Tibial artery (tissue), 4 donors: ENCODE measurements around the gene CBARP.

Experiments used
- DNase-seq, 2 donors: peaks; one replicate each; pipeline ENCODE4 v3.0.0-alpha.2; 2019
- H3K27ac ChIP-seq, 2 donors: fragments of 200-600 bp; sonication (generic) in 1 of 2; 1 replicate in 1 of 2; 2 replicates in 1 of 2; pipeline ENCODE4 v1.5.1; 2018 to 2019; ENCODE audit warnings: mild to moderate bottlenecking in 1 of 2
- H3K27me3 ChIP-seq, 2 donors: fragments of 200-600 bp; sonication (generic) in 1 of 2; one replicate each; pipeline versions ENCODE4 v1.5.1 to v1.6.0; 2016 to 2019
- H3K36me3 ChIP-seq, 3 donors: fragments of 200-600 bp; sonication (generic) in 2 of 3; one replicate each; pipeline ENCODE4 v1.5.1; 2016 to 2019; ENCODE audit warnings: mild to moderate bottlenecking in 2 of 3
- H3K4me1 ChIP-seq, 4 donors: fragments of 200-600 bp; sonication (generic) in 2 of 4; 1 replicate in 3 of 4; 2 replicates in 1 of 4; pipeline ENCODE4 v1.5.1; 2016 to 2019
- H3K4me3 ChIP-seq, 2 donors: fragments of 200-600 bp; sonication (generic) in 1 of 2; 1 replicate in 1 of 2; 2 replicates in 1 of 2; pipeline ENCODE4 v1.5.1; 2018 to 2019; ENCODE audit warnings: mild to moderate bottlenecking in 2 of 2
- H3K9me3 ChIP-seq, 3 donors: fragments of 200-600 bp; sonication (generic) in 1 of 3; one replicate each; pipeline ENCODE4 v1.5.1; 2016 to 2019
- CTCF ChIP-seq, 2 experiments: fragments of 200-600 bp in 1 of 2; fragments of 450-650 bp in 1 of 2; IDR thresholded peaks; one replicate each; pipeline ENCODE4 v1.5.1; 2017 to 2019; ENCODE audit warnings: antibody characterized with exemption in 2 of 2, mild to moderate bottlenecking in 1 of 2, moderate library complexity in 1 of 2
- intact Hi-C: fragments of 100-400 bp; cut with DNase I; formaldehyde crosslinking; loops from one replicate; pipeline ENCODE4 v1.15.0; 2023; ENCODE audit warnings: low total_unique reads

CBARP gene

GRCh38 chr19:1227304-1228054 is 10.3 kb downstream of the CBARP start:
- H3K9me3 ChIP-seq: no peaks in the 10 kb centered on the region
- H3K4me1 ChIP-seq: peaks cover 0 to 14% (median 4%) of the 10 kb centered on the region in 4 donors
- no peak overlapping the region for H3K27ac ChIP-seq
- H3K36me3 ChIP-seq: peaks cover 37 to 63% (median 55%) of the 10 kb centered on the region in 3 donors
- no peak for DNase-seq
- H3K27me3 ChIP-seq: no peaks in the 10 kb centered on the region
- intact Hi-C loops: no loop called here
- no peak overlapping the region for H3K4me3 ChIP-seq
- TF ChIP-seq CTCF (IDR thresholded peaks at IDR 0.05): no peak

- Histone ChIP-seq H3K9me3 (no peaks in the 10 kb centered on the region), H3K4me3 (no peak overlapping the region), H3K4me1 (peaks cover 0 to 19% (median 8%) of the 10 kb centered on the region in 4 donors), H3K27ac (no peak overlapping the region), H3K36me3 (peaks cover 43 to 71% (median 57%) of the 10 kb centered on the region in 3 donors), H3K27me3 (no peaks in the 10 kb centered on the region)
- TF ChIP-seq CTCF (IDR thresholded peaks at IDR 0.05): no peak
- no peak for DNase-seq
- intact Hi-C loops: no loop called here
These were observed 11.1 kb downstream of the CBARP start for GRCh38 chr19:1226522-1227303.

GRCh38 chr19:1226227-1226518 is 11.6 kb downstream of the CBARP start:
- no peak overlapping the region for H3K27ac ChIP-seq
- no peaks in the 10 kb centered on the region for H3K9me3 ChIP-seq
- no peak for DNase-seq
- intact Hi-C loops: no loop called here
- no peak for TF ChIP-seq CTCF (IDR thresholded peaks at IDR 0.05)
- H3K4me3 ChIP-seq: no peak overlapping the region
- H3K27me3 ChIP-seq: no peaks in the 10 kb centered on the region
- peaks cover 0 to 24% (median 13%) of the 10 kb centered on the region in 4 donors for H3K4me1 ChIP-seq
- H3K36me3 ChIP-seq: peaks cover 43 to 76% (median 62%) of the 10 kb centered on the region in 3 donors

- Histone ChIP-seq H3K4me3 (no peak overlapping the region), H3K27ac (no peak overlapping the region), H3K4me1 (peaks cover 0 to 27% (median 14%) of the 10 kb centered on the region in 4 donors), H3K27me3 (no peaks in the 10 kb centered on the region), H3K36me3 (peaks cover 48 to 82% (median 67%) of the 10 kb centered on the region in 3 donors), H3K9me3 (no peaks in the 10 kb centered on the region)
- intact Hi-C loops: no loop called here
- TF ChIP-seq CTCF (IDR thresholded peaks at IDR 0.05): no peak
- DNase-seq: no peak
These were observed 12.2 kb downstream of the CBARP start for GRCh38 chr19:1225440-1226226.

GRCh38 chr19:1224847-1225246 is 13.0 kb downstream of the CBARP start:
- H3K36me3 ChIP-seq: peaks cover 50 to 90% (median 75%) of the 10 kb centered on the region in 3 donors
- DNase-seq: no peak
- H3K4me3 ChIP-seq: no peak overlapping the region
- peaks cover 0 to 30% (median 19%) of the 10 kb centered on the region in 4 donors for H3K4me1 ChIP-seq
- intact Hi-C loops: no loop called here
- no peak for TF ChIP-seq CTCF (IDR thresholded peaks at IDR 0.05)
- no peaks in the 10 kb centered on the region for H3K9me3 ChIP-seq
- H3K27me3 ChIP-seq: no peaks in the 10 kb centered on the region
- no peak overlapping the region for H3K27ac ChIP-seq
